Activated CD4-positive, alpha-beta T cell treated with anti-CD3 and anti-CD28 coated beads, Interleukin-2, Interleukin-4, amounts not matched to agents 100 ng/mL and 50 ng/mL, durations not matched to agents 16 hours and 8 hours (primary cell): ENCODE measurements around the gene CDC34.

Experiments used
- DNase-seq: peaks from one replicate; pipeline ENCODE4 v3.0.0-alpha.2; 2020; ENCODE audit warnings: low spot score

Gene CDC34

DNA sequence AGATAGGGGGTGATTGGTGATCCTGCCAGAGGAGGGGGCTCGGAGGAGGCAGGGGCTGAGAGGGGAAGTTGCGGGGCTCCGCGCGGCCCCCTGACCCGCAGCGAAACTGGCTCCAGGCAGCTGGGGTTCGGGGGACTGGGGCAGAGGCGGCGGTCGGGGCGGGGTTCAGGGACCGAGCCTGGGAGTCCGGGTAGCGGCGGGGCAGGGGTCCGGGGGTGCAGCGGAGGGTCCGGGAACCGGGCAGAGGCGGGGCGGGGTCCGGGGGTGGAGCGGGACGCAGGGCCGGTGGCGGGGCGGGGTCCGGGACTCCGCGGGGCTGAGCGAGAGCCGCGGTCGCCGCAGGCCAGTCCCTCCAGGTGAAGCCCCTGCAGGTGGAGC, 34.1 kb upstream of the CDC34 start:
- no peak for DNase-seq

DNA sequence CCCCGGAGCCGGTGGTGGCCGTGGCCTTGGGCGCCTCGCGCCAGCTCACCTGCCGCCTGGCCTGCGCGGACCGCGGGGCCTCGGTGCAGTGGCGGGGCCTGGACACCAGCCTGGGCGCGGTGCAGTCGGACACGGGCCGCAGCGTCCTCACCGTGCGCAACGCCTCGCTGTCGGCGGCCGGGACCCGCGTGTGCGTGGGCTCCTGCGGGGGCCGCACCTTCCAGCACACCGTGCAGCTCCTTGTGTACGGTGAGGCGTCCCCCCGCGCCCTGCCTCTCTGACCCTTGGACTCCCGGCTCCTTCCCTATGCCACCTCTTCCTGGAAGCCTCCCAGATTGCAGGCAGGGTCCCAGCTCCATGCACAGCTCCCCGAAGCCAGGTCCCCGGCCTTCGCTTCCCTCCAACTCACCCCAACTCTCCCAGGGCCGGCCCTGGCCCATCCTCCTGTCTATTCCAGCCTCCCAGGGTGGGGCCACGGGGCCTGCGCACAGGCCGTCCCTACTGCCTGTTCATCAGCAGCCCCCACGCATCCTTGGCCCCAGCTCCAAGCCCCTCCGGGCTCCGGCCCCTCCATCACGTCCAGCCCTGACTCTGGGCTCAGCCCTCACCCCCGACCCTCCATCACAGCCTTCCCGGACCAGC, 33.6 kb upstream of the CDC34 start:
- DNase-seq = no peak

DNA sequence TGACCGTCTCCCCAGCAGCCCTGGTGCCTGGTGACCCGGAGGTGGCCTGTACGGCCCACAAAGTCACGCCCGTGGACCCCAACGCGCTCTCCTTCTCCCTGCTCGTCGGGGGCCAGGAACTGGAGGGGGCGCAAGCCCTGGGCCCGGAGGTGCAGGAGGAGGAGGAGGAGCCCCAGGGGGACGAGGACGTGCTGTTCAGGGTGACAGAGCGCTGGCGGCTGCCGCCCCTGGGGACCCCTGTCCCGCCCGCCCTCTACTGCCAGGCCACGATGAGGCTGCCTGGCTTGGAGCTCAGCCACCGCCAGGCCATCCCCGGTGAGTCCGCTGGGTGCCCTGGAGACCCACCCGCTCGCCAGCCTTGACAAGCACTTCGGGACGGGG, 33.1 kb upstream of the CDC34 start:
- no peak for DNase-seq

DNA sequence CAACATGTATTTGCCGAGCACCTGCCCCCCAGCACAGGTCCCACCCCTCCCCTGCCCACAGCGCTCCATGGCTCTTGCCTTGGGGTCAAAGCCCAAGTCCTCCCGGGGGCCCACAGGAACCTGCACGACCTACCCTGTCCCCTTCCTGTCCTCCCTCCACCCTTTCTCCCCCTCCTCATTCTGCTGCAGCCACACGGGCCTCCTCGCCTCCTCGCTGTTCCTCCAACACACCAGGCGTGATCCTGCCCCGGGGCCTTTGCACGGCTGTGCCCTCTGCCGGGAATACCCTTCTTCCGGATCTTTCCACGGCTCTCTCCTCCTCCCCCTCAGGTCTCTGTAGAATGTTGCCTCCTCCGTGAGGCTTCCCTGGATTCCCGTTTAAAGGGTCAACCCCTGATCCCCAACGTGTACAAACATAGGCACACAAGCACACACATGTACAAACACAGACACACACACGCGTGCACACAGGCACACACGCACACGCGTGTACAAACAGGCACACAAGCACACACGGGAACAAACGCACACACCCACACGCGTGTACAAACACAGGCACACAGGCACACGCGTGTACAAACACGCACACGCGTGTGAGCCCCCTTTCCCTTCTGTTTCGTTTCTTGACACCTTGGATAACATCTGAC, 32.5 kb upstream of the CDC34 start:
- DNase-seq = no peak

DNA sequence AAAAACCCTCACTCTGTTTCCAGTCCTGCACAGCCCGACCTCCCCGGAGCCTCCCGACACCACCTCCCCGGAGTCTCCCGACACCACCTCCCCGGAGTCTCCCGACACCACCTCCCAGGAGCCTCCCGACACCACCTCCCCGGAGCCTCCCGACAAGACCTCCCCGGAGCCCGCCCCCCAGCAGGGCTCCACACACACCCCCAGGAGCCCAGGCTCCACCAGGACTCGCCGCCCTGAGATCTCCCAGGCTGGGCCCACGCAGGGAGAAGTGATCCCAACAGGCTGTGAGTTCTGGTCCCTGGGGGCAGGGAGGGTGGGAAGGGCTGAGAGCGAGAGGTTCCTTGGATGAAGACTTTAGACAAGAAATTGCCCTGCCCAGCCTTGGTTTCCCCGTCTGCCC, 29.9 kb upstream of the CDC34 start:
- DNase-seq = no peak

DNA sequence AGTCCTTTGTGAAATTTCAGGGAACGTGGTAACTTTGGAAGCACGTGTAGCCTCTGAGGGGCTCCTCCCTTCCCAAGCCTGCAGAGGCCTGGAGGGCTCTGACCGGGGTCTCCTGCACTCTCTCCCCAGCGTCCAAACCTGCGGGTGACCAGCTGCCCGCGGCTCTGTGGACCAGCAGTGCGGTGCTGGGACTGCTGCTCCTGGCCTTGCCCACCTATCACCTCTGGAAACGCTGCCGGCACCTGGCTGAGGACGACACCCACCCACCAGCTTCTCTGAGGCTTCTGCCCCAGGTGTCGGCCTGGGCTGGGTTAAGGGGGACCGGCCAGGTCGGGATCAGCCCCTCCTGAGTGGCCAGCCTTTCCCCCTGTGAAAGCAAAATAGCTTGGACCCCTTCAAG, 26.9 kb upstream of the CDC34 start:
- DNase-seq = no peak

DNA sequence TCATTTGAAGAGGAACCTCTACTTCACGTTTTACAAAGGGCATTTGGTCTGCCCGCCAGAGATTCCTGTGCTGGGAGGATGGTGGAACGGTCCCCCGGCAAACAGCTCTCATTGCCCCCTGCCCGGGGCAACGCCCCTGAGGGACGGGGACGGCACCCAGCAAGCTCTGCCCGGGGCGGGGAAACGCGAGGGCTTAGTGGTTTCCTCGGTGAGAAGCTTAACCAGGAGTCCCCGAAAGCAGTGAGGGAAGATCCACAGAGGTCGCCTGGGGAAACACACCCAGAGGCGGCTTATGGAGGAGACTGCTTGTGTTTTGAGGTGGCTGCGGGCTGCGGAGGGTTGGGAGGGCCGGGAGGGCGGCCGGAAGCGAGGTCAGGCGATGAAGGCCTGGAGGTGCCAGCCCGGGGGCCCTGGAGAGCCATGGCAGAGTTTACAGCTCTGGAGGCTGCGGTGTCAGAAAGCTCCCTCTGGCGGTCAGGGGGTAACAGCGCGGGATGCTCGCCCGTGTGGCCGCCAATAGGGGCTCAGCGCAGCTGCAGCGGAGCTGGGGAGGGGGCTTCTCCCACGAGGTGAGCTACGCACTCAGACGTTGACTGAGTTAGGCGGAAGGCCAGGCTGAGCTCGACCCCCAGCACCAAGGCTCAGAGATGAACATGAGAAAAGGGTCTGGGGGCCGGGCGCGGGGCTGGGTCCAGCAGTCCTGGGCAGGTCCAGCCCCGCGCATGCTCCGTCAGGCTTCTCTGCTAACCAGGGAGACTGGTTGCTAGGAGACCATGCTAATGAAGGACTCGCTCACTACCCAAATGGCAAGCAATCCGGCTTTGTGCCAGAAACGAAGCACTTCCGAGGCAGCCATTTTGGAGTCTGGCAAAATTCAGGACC, 24.9 kb upstream of the CDC34 start:
- DNase-seq = peak; percentile 98

DNA sequence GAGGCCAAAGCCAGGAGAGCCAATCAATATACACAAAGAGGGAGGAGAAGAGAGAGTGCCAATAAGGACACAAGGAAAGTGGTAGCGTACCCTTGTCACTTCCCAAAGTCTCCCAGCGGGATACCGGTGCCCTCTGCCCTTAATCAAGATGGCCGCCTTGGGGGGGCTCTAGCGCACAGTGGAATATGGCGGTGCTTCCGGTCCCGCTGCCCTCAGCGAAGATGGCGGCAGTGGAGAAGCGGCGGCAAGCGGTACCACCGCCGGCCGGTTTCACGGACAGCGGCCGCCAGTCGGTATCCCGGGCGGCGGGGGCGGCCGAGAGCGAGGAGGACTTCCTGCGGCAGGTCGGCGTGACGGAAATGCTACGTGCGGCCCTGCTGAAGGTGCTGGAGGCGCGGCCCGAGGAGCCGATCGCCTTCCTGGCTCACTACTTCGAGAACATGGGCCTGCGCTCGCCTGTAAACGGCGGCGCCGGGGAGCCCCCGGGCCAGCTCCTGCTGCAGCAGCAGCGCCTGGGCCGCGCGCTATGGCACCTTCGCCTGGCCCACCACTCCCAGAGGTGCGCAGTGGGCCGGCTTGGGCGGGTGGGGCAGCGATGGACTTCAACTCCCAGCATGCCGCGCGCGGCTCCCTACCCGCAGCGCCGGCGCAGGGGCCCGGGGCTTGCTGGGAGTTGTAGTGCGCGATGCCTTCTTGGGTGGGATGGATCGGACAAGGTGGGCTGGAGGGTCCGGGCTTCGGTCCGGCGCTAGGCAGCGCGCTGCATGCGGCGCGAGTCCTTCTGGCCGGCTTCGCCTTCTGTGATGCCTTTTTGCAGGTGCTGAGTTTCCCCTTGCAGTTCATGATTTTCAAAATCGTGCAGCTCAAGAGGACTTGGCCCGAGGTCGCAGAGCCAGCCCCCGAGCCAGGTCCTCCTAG, 24.0 kb upstream of the CDC34 start, which contains the start of gene TPGS1:
TPGS1 (plus strand) TSS at position 212 of the 918 bp plus-strand sequence; CDS start at position 222, 10 bp downstream.
- DNase-seq = peak; percentile 79

DNA sequence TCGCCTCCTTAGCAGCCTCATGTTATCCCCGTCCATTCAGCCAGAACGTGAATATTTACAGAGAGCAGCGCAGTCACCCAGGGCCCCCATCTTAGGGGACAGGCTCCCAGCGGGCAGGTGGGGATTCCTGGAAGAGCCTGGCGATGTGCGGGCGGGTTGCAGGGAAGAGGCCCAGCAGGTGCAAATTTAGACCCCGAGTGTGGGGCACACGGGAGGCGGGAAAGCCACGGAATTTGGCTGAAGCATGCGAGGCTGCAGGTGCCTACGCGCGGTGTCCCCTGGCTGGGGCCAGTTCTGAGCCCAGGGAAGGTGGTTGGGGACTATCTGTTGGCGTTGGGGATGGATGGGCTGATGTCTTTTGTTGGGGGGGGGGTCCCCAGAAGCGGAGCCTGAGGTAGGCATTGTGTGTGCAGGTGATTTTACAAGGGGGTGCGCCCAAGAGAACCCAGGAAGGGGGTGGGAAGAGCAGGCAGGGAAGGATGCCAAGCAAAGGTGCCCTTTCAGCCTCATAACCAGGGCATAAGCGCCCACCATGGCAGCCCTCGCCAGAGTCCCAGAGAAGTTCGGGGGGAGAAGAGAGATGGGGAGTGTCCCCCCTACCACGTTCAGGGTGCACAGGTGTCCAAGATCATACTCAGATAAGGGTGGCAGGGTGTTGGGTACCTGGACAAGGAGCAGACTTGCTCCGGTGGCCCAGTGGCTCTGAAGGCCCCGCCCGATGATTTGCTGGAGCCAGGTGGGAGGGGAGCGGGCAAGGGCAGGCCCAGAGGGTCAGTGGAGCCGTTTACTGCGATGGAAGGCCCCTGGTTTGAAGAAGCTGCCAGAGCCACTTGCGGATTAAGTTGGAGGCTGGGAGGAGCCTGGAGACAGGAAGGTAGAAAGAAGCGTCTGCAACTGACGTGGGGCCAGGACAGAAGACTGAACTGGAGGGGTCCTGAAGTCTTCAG, 23.1 kb upstream of the CDC34 start:
- DNase-seq = no peak

DNA sequence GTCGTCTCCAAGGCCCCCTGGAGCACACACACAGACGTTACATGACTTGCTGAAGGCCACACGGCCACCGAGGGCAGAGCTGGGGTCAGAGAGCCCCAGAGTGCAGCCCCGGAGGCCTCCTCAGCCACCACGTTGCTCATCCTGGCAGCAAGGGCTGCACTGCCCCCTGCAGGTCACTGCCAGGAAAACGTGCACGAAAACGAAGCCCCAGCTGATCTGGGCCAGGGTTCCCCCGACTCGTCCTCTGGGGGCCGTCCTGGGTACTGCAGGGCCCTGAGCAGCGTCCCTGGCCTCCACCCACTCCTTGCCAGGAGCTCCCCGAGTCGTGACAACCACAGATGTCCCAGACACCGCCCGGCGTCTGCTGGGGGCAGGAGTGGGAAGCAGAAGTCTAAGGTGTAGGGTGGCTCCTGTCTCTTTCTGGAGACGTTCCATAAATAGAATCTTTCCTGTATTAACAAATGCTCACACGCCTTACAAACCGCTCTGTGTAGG, 20.9 kb upstream of the CDC34 start:
- peak; percentile 97 for DNase-seq

DNA sequence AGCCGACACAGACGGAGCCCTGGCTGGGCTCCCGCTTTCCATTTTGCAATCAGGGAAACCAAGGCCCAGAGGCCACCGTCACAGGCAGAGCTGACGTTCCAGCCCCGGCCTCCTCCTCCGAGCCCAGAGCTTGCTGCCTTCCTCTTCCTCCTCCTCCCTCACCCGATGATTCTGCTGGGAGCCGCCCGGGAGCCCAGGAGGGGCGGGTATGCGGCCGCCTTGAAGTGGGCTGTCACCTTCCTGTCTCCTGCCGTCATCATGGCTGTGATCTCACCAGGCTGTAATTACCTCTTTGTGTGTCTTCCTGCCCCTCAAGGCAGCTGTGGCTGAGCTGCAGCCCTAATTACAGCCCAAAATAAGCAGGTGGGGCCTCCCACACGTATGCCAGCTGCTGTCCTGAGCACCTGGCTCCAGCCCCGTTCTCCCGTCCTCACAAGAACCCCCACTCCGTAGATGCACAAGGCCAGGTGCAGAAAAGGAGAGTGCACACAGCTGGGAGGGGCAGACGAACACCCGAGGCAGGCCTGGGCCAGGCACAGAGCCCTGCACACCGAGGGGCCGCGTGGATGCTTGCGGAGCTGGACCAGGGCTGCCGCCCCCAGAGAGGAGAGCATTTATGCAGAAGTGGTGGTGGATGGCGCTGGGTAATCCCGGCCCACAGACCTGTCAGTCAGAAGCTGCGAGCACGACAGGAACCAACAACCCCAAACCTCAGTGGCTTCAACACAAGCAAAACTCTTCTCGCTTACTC, 20.3 kb upstream of the CDC34 start:
- DNase-seq = peak; percentile 77

DNA sequence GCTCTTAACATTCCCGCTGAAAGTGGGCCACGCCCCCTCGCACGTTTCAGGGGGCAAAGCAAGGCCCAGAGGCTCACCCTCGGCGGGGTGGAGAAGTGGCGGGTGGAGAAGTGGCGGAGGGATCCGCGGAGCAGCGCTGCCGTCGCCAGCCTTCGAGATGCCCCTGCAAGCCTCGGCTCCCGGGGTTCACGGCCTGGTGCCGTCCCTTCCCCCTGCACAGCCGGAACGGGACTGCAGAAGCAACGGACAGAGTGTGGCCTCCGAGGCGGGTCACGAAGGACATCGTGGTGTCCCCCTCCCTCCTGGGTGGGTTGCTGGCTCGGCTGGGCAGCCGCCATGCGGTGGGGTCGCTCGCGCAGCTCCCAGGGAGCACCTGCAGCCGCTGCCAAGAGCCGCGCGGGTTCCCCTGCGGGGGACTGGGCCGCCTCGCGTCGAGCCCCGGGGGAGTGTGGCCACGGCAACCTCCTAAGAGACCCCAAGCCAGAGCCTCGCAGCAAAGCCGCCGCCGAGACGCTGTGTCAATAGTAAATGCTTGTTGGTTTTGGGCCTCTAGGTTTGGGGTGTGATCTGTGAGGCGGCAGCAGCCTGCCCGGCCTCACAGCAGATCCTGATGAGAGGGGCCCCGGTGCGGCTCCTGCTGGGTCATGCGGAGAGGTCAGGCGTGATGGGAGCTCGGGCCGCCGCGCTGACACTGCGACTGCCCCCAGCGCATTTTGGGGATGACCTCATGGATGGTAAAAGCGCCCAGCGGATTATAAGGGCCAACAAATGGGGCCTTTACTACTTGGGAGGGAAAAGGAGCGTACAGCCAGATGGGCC, 18.8 kb upstream of the CDC34 start:
- no peak for DNase-seq

DNA sequence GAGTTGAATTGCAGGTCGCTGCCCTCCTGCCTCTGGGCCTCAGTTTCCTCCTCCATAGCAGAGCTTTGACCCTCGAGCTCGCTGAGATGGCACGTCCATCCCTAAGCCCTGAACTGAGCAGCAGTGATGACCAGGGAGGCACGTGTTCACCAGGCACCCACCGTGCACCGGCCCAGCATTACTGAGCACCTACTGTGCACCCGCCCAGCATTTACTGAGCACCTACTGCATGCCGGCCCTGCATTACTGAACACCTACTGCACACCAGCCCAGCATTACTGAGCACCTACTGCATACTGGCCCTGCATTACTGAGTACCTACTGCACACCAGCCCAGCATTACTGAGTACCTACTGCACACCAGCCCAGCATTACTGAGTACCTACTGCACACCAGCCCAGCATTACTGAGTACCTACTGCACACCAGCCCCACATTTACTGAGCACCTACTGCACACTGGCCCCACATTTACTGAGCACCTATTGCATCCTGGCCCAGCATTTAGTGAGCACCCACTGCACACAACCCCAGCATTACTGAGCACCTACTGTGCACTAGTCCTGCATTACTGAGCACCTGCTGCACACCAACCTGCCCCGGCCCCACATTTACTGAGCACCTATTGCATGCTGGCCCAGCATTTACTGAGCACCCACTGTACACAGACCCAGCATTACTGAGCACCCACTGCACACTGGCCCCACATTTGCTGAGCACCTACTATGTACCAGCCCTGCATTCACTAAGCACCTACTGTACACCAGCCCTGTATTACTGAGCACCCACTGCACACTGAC, 18.0 kb upstream of the CDC34 start:
- no peak for DNase-seq

DNA sequence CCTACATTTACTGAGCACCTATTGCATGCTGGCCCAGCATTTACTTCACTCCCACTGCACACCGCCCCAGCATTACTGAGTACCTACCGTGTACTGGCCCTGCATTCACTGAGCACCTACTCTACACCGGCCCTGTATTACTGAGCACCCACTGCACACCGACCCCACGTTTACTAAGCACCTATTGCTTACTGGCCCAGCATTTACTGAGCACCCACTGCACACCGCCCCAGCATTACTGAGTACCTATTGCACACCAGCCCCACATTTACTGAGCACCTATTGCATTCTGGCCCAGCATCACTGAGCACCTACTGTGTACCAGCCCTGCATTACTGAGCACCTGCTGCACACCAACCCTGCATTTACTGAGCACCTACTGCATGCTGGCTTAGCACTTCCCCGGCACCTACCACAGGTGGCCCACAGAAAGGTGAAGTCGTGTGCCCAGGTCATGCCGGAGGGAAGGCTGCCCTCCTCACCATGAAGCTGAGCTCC, 17.3 kb upstream of the CDC34 start:
- no peak for DNase-seq

DNA sequence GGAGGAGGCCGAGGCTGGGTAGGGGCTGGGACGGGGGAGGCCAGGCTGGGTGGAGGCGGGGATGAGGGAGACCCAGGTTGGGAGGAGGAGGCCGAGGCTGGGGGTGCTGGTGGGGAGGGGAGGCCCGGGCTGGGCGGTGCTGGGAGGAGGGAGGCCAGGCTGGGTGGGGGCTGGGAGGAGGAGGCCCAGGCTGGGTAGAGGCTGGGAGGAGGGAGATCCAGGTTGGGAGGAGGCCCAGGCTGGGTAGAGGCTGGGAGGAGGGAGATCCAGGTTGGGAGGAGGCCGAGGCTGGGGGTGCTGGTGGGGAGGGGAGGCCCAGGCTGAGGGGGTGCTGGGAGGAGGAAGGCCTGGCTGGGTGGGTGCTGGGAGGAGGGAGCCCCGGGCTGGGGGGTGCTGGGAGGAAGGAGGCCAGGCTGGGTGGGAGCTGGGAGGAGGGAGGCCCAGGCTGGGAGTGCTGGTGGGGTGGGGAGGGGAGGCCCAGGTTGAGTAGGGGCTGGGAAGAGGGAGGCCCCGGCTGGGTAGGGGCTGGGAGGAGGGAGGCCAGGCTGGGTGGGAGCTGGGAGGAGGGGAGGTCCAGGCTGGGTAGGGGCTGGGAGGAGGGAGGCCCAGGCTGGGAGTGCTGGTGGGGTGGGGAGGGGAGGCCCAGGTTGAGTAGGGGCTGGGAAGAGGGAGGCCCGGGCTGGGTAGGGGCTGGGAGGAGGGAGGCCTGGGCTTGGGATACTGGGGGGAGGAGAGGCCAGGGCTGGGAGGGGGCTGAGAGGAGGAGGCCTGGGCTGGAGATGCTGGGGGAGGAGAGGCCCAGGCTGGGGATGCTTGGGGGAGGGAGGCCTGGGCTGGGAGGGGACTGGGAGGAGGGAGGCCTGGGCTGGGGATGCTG, 13.6 kb upstream of the CDC34 start:
- DNase-seq = no peak

DNA sequence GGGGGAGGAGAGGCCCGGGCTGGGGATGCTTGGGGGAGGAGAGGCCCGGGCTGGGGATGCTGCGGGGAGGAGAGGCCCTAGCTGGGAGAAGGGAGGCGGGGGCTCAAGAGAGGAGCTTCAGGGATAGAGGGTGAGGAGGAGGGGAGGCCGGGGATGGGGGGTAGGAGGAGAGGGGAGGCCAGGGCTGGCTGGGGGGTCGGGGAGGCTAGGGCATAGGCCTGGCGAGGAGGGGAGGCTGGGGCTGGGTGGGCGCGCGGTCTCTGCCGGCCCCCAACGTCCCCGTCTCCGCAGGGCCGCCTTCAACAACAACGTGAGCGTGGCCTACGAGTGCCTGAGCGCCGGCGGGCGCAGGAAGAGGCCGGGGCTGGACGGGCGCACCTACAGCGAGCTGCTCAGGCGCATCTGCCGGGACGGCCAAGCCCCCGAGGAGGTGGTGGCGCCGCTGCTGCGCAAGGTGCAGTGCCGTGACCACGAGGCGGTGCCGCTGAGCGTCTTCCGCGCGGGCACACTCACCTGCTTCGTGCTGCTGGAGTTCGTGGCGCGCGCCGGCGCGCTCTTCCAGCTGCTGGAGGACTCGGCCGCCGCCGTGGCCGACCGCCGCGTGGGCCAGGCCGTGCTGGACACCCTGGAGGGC, 12.8 kb upstream of the CDC34 start:
- DNase-seq = no peak
